Jurkat, Clone E6-1 (cell line): Measurements from ENCODE around the gene CEP41.
A peak's percentile ranks its signal among the peaks of the same experiment; 100 is the strongest.
"Not testable (repeated sequence)": the region's sequence is repeated elsewhere in the genome, so short reads cannot be mapped to it uniquely, and the experiment has no call there.

ENCODE experiments used
- DNase-seq: peaks from one replicate; pipeline ENCODE4 v3.0.0-alpha.2; 2011; ENCODE audit warnings: low read depth, low spot score
- H3K4me3 ChIP-seq: 2 replicates; pipeline ENCODE4 v1.5.1; 2011; ENCODE audit warnings: mild to moderate bottlenecking, low read length, control low read depth, moderate library complexity

CEP41 gene

GRCh38 chr7:130463553-130464434 lies 23.0 kb upstream of the CEP41 start:
- no peak overlapping the region for H3K4me3 ChIP-seq
- peak; percentile 29 for DNase-seq

- DNase-seq: no peak
- H3K4me3 ChIP-seq: no peak overlapping the region
Observed at GRCh38 chr7:130461272-130461671, 20.5 kb upstream of the CEP41 start.

- no peak for DNase-seq
- no peak overlapping the region for H3K4me3 ChIP-seq
Observed at GRCh38 chr7:130458257-130458656, 17.4 kb upstream of the CEP41 start.

GRCh38 chr7:130454959-130455358 lies 14.1 kb upstream of the CEP41 start:
- no peak overlapping the region for H3K4me3 ChIP-seq
- no peak for DNase-seq

- H3K4me3 ChIP-seq: no peak overlapping the region
- no peak for DNase-seq
Observed at GRCh38 chr7:130452951-130453350, 12.1 kb upstream of the CEP41 start.

- not testable (repeated sequence) for H3K4me3 ChIP-seq, DNase-seq
Observed at GRCh38 chr7:130451344-130451743, 10.5 kb upstream of the CEP41 start.

- no peak for DNase-seq
- H3K4me3 ChIP-seq: no peak overlapping the region
Observed at GRCh38 chr7:130446259-130446658, 5.4 kb upstream of the CEP41 start.

DNA sequence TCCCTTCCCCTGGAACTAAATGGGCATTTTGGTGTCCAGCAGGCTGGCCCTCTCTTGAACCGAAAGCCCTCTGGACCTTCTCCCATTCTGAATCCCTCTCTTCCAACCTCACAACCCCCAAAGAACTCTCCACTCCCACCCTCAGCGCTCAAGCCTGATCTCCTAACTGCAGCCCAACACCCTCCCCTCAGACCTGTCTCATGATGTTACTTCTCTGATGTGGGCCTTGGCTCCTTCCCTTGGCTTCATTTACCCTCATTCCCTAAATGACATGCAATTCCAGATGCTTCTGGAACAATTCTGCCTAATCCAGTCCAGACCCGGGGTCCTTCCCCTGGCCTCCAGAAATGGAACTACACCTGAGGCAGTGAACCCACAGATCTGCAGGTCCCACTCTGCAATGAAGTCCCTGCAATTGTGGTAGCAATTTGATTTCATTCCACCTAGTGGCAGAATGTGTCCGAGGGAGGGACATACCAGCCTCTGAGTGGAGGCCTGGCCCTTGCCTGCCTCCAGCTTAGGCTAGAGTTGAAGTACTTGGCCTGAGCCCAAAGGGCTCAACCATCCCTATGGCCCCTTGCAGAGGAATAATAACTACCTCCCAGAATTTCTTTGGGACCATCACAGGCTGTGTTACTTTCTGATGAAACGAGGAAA lies 4.1 kb upstream of the CEP41 start:
- no peak for DNase-seq
- no peak overlapping the region for H3K4me3 ChIP-seq

GRCh38 chr7:130444234-130444633 lies 3.4 kb upstream of the CEP41 start:
- H3K4me3 ChIP-seq: no peak overlapping the region
- no peak for DNase-seq

DNA sequence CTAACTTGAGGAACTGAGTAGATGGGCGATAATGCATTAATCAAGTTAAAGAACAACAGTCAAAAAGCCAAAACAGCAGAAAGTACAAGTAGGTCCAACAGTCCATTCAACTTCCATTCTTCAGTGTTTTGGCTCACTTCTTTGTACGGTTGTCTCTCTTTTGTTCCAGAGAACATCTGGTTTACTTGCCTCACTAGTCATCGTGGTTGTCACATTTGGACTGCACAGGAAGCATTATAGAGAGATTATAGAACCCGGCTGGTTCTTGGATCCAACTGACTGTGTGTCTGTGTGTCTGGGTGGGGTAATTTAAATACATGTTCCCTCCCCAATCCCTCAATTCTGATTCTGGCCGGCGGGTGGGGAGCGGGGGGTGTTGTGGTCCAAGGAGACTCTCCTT lies 1.8 kb upstream of the CEP41 start:
- no peak overlapping the region for H3K4me3 ChIP-seq
- no peak for DNase-seq

GRCh38 chr7:130441408-130441869 lies 623 bp upstream of the CEP41 start:
- H3K4me3 ChIP-seq: peak overlapping the region; percentile 72
- no peak for DNase-seq

GRCh38 chr7:130436253-130436652 lies 4.6 kb downstream of the CEP41 start:
- DNase-seq: no peak
- H3K4me3 ChIP-seq: no peak overlapping the region

DNA sequence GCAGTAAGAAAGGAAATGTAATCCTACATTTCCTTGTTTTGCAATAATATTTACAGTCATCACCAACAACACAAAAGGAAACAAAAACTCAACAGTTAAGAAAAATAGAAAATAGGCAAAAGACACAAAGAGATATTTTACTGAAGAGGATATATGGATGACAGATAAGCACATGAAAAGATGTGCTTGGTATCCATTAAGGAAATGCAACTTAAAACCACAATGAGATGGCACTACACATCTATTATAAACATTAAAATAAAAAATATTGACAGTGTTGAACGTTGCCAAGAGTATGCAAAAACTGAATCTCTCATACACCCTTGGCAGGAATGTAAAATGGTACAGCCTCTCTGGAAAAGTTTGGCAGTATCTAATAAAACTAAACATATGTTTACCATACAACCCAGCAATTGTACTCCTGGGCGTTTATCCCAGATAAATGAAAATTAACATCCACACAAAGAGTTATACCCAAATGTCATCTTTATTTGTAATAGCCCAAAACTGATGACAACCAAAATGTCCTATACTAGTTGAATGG lies 5.4 kb downstream of the CEP41 start:
- DNase-seq: no peak

GRCh38 chr7:130433301-130433700 lies 7.5 kb downstream of the CEP41 start:
- no peak overlapping the region for H3K4me3 ChIP-seq
- no peak for DNase-seq

More for the DNA sequence above, 5.4 kb downstream of the CEP41 start:
- H3K4me3 ChIP-seq: no peak overlapping the region

DNA sequence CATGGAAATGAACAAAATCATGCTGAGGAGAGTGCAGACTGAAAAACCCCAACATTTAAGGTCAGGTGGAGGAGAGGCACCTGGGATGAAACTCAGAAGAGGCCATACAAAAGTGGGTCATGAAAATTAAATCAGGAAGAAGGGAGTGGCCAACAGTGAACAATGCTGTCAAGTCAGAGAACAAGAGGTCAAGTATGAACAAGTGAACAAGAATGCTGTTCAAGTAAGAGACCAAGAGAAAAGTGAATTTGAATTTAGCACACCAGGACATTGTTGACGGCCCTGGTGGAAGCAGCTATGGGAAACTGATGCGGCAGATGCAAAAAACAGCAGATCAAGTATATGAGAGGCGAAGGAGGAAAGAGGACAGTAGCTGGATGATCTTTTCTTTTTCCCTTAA lies 7.9 kb downstream of the CEP41 start:
- DNase-seq: no peak

DNA sequence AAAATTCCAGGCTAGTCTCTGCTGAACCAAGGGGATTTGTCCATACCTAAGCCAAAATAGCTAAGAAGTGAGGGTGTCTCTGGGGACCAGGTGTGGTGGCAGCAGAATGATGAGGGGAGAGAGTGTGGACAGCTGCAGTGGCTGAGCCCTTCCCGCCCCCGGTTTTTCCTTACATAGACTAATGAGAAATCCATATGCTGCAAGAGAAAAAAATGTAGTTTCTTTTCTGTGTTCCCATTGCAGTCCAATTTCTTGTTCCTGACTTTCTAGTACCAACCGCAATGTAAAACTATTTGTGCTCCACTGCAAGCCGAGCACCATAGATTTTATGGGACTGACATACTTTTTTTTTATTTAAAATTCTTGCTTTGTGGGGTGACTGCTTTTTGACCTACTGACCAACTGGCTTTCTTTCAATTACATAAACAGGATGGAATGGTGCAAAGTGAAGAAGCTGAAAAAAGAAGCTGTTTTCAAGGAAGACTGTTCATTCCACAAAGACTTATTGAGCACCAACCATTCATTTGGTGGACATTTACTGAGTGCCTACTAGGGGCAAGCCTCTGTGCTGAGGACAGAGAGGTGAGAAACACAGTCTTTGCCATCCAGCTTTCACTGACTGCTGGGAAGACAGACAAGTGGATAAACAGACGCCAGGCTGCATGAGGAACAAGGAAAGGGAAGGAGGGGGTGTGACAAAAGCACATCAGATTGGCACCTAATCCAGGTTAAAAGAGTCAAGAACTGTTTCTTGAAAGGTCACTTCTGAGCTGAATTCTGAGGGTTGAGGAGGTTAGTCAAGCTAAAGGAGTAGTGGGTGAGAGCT lies 9.8 kb downstream of the CEP41 start:
- no peak overlapping the region for H3K4me3 ChIP-seq
- no peak for DNase-seq

More for the DNA sequence above, 7.9 kb downstream of the CEP41 start:
- H3K4me3 ChIP-seq: no peak overlapping the region

- H3K4me3 ChIP-seq: no peak overlapping the region
- no peak for DNase-seq
Observed at GRCh38 chr7:130430115-130430514, 10.7 kb downstream of the CEP41 start.

DNA sequence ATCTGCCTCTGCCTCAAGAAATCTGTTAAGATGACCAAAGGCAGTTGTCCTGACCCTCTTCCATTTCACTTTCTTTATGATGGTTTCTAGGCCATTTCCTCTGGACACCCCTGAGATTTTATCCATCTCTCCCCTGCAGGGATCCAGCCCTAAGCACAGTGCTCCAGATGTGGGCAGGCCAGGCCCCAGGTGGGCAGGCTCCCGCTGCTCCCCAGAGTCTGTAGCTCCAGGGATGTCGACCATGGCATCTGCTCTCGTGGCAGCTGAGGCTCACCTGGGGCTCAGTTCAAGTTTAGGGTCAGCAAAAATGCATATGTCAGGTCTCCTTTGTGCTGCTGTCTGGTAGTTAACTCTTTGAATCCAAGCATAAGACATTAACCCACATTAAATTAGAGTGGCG lies 11.8 kb downstream of the CEP41 start:
- H3K4me3 ChIP-seq: no peak overlapping the region
- DNase-seq: no peak

DNA sequence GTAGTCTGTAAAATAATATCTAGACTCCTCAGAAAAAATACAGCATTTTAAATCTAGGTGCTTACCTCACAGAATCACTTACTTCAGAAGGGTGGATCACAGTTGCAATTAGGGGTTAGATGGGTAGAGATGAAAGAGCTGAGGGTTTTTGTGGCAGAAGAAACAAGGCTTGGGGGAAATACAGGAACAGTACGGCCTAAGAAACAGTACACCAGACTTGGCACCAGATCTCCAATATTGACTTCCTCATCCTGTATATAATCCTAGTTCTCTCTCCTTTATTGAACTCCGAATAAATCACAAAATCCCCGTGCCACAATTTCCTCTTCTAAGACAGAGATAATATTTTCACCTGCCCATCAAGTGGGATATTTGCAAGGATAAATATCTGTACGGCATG lies 14.3 kb downstream of the CEP41 start:
- H3K4me3 ChIP-seq: no peak overlapping the region
- DNase-seq: peak; percentile 79
